Astrocyte (in vitro differentiated cells and primary cell): Measurements from ENCODE around the gene FBLN1. TPM values are rescaled to one million over a fixed set of nuclear protein-coding genes. Genes with fewer than 3 reads are reported as not detected.
A peak's percentile ranks its signal among the peaks of the same experiment; 100 is the strongest.

Source experiments
- DNase-seq: peaks from one replicate; pipeline ENCODE4 v3.0.0-alpha.2; 2010; ENCODE audit warnings: low read depth
- FAIRE-seq: peaks from 2 replicates; lab custom pipeline; 2011; peaks lifted over from hg19 to GRCh38; lab: Jason Lieb, UNC
- H2AFZ ChIP-seq: 2 replicates; pipeline ENCODE4 v1.6.0; 2012; ENCODE audit warnings: low read depth, low read length, inconsistent platforms
- H3K27ac ChIP-seq: 2 replicates; pipeline ENCODE4 v1.5.1; 2011; ENCODE audit warnings: low read depth, low read length, inconsistent platforms
- H3K27me3 ChIP-seq: 2 replicates; pipeline ENCODE4 v1.6.0; 2011; ENCODE audit warnings: low read length, inconsistent platforms; ENCODE audit not compliant: insufficient read depth
- H3K36me3 ChIP-seq: 2 replicates; pipeline ENCODE4 v1.5.1; 2011; ENCODE audit warnings: low read length, inconsistent platforms; ENCODE audit not compliant: insufficient read depth
- H3K4me1 ChIP-seq: 2 replicates; pipeline ENCODE4 v1.5.1; 2011; ENCODE audit warnings: low read length, inconsistent platforms; ENCODE audit not compliant: insufficient read depth
- H3K4me2 ChIP-seq: 2 replicates; pipeline ENCODE4 v1.6.0; 2012; ENCODE audit warnings: low read length, inconsistent platforms
- H3K4me3 ChIP-seq: 2 replicates; pipeline ENCODE4 v1.5.1; 2011; ENCODE audit warnings: low read depth, mild to moderate bottlenecking, low read length, inconsistent platforms; ENCODE audit not compliant: insufficient read depth
- H3K79me2 ChIP-seq: 2 replicates; pipeline ENCODE4 v1.6.0; 2012; ENCODE audit warnings: mild to moderate bottlenecking, low read length, inconsistent platforms; ENCODE audit not compliant: insufficient read depth
- H3K9ac ChIP-seq: 2 replicates; pipeline ENCODE4 v1.6.0; 2012; ENCODE audit warnings: mild to moderate bottlenecking, low read length, inconsistent platforms
- H3K9me3 ChIP-seq: 2 replicates; pipeline ENCODE4 v1.5.1; 2012; ENCODE audit warnings: low read depth, mild to moderate bottlenecking, low read length, inconsistent platforms; ENCODE audit not compliant: insufficient read depth
- H4K20me1 ChIP-seq: 2 replicates; pipeline ENCODE4 v1.6.0; 2012; ENCODE audit warnings: low read length, inconsistent platforms; ENCODE audit not compliant: insufficient read depth
- H3K27ac Mint-ChIP-seq: one replicate; pipeline ENCODE4 v1.8.0; 2021; ENCODE audit warnings: mild to moderate bottlenecking, mixed read lengths; ENCODE audit not compliant: unreplicated experiment
- H3K27me3 Mint-ChIP-seq: one replicate; pipeline ENCODE4 v1.8.0; 2021; ENCODE audit warnings: low read depth, mixed read lengths; ENCODE audit not compliant: unreplicated experiment
- H3K36me3 Mint-ChIP-seq: one replicate; pipeline ENCODE4 v1.8.0; 2021; ENCODE audit warnings: low read depth, mixed read lengths; ENCODE audit not compliant: unreplicated experiment
- H3K4me1 Mint-ChIP-seq: one replicate; pipeline ENCODE4 v1.8.0; 2021; ENCODE audit warnings: low read depth, mixed read lengths; ENCODE audit not compliant: unreplicated experiment
- H3K4me3 Mint-ChIP-seq: one replicate; pipeline ENCODE4 v1.8.0; 2021; ENCODE audit warnings: mild to moderate bottlenecking, moderate library complexity, mixed read lengths; ENCODE audit not compliant: unreplicated experiment
- H3K9me3 Mint-ChIP-seq: one replicate; pipeline ENCODE4 v1.8.0; 2021; ENCODE audit warnings: mild to moderate bottlenecking, mixed read lengths; ENCODE audit not compliant: unreplicated experiment
- CTCF ChIP-seq: IDR thresholded peaks from 2 replicates; pipeline ENCODE4 v1.5.1; 2011; ENCODE audit warnings: low read depth, mild to moderate bottlenecking, inconsistent platforms, low read length, moderate library complexity; ENCODE audit not compliant: insufficient read depth
- EZH2 ChIP-seq: IDR thresholded peaks from 2 replicates; pipeline ENCODE4 v1.6.1; 2012; ENCODE audit warnings: mild to moderate bottlenecking, low read length, inconsistent platforms; ENCODE audit not compliant: insufficient read depth
- total RNA-seq: library from RNA; stranded (reverse); gene quantifications from 2 replicates; pipeline ENCODE4 v1.2.1, GENCODE V29; 2021

Gene FBLN1
- total RNA-seq, 1 donor from 2014 or later = 69.2 TPM

DNA sequence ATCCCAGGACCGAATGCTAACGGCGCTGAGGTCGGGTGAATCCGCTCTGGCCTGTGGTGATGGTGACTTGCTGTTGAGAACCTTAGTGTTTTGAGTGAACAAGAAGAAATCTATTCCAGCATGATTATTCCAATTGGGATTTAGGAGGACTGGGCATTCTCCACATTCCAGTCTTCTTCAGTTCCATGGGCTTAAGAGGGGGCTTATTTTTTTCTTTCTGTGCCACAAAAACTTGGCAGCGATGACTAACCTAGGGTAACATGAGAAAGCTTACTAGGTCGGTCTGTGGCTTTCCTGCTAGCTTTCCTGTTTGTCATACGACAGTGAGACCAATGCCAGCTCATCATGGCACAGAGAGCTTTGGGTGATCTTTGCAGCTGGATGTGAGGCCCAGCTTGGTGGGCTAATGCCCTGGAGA, 106.1 kb downstream of the FBLN1 start:
- H3K4me1 Mint-ChIP-seq = peaks cover 18% of the 10 kb centered on the region
- Histone ChIP-seq H3K27me3 (no peaks in the 10 kb centered on the region), H3K4me3 (no peak overlapping the region), H3K79me2 (no peaks in the 10 kb centered on the region), H3K9ac (no peak overlapping the region), H3K4me2 (peak overlapping the region; percentile 45), H3K36me3 (no peaks in the 10 kb centered on the region), H2AFZ (no peak overlapping the region), H3K9me3 (no peaks in the 10 kb centered on the region), H3K4me1 (peaks cover 24% of the 10 kb centered on the region), H4K20me1 (no peaks in the 10 kb centered on the region), H3K27ac (no peak overlapping the region)
- H3K27me3 Mint-ChIP-seq = no peaks in the 10 kb centered on the region
- peak overlapping the region; percentile 70 for H3K27ac Mint-ChIP-seq
- no peaks in the 10 kb centered on the region for H3K9me3 Mint-ChIP-seq
- TF ChIP-seq EZH2 (no peak), CTCF (no peak)
- H3K4me3 Mint-ChIP-seq = no peak overlapping the region
- FAIRE-seq (peak; percentile 79), DNase-seq (peak; percentile 97)
- peaks cover 3% of the 10 kb centered on the region for H3K36me3 Mint-ChIP-seq

DNA sequence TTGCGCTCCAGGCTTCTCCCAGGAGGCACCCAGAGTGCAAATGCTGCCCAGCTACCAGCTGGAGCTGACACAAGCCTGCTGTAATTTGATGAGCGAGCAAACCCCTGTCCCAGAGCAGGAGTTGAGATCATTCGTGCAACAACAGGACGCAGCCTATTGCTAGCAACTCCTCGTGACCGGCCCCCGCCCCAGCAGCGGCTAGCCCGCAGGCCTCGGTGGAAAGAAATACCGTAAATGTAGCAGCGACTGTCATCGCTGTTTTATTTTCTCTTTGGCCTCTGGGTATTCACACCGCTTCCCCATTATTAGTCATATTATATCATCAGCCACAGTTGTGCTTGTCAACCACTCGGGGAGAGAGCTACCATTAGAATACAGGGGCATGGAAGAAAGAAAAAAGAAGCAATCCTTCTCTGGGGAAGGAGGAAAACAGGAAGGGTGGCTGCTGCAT, 109.8 kb downstream of the FBLN1 start:
- Histone ChIP-seq H3K4me3 (peak overlapping the region; percentile 16), H3K9me3 (no peaks in the 10 kb centered on the region), H2AFZ (peak overlapping the region; percentile 63), H3K9ac (peak overlapping the region; percentile 74), H3K36me3 (no peaks in the 10 kb centered on the region), H3K4me1 (peaks cover 20% of the 10 kb centered on the region), H3K79me2 (no peaks in the 10 kb centered on the region), H4K20me1 (no peaks in the 10 kb centered on the region), H3K4me2 (peak overlapping the region; percentile 81), H3K27me3 (no peaks in the 10 kb centered on the region), H3K27ac (peak overlapping the region; percentile 72)
- H3K36me3 Mint-ChIP-seq = no peaks in the 10 kb centered on the region
- H3K27ac Mint-ChIP-seq = peak overlapping the region; percentile 31
- H3K27me3 Mint-ChIP-seq = no peaks in the 10 kb centered on the region
- H3K4me3 Mint-ChIP-seq = no peak overlapping the region
- H3K4me1 Mint-ChIP-seq = peaks cover 15% of the 10 kb centered on the region
- DNase-seq (peak; percentile 84), FAIRE-seq (peak; percentile 54)
- no peak for TF ChIP-seq CTCF
- H3K9me3 Mint-ChIP-seq = peaks cover 8% of the 10 kb centered on the region

DNA sequence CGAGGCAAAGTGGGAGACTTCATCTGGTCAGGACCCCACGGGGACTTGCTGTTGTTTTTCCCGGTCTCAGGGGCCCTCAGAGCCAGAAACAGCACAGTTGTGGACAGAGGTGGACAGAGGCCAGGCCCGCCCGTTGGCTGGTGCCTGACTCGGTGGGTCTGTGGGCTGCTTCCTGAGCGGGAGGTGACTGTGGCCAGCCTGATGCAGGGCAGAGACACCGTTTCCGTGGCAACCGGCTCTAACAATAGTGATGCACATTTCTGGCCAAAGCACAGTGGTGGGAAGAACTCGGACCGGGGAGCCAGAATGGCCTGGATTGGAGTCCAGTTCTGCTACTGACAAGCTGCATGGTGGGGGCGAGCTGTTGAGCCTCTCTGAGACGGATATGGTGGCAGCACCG, 110.3 kb downstream of the FBLN1 start:
- peak; percentile 31 for DNase-seq
- H3K9me3 Mint-ChIP-seq = peaks cover 8% of the 10 kb centered on the region
- peak overlapping the region; percentile 72 for H3K27ac ChIP-seq
- H3K9ac ChIP-seq = peak overlapping the region; percentile 74
- no peaks in the 10 kb centered on the region for H3K79me2 ChIP-seq
- H2AFZ ChIP-seq = peak overlapping the region; percentile 63
- no peaks in the 10 kb centered on the region for H3K36me3 Mint-ChIP-seq
- H3K4me3 ChIP-seq = peak overlapping the region; percentile 16
- peak overlapping the region; percentile 31 for H3K27ac Mint-ChIP-seq
- H3K4me1 Mint-ChIP-seq = peaks cover 15% of the 10 kb centered on the region
- FAIRE-seq = no peak
- H3K4me3 Mint-ChIP-seq = no peak overlapping the region
- no peaks in the 10 kb centered on the region for H3K27me3 ChIP-seq
- H3K36me3 ChIP-seq = no peaks in the 10 kb centered on the region
- no peaks in the 10 kb centered on the region for H3K9me3 ChIP-seq
- H3K4me2 ChIP-seq = peak overlapping the region; percentile 81
- H3K4me1 ChIP-seq = peaks cover 18% of the 10 kb centered on the region
- no peaks in the 10 kb centered on the region for H3K27me3 Mint-ChIP-seq
- TF ChIP-seq CTCF (no peak), EZH2 (no peak)
- no peaks in the 10 kb centered on the region for H4K20me1 ChIP-seq
